Measurements from ENCODE around the gene PUS7L.

- no peak for TF ChIP-seq CTCF (IDR thresholded peaks at IDR 0.05; ENCODE audit: poor library complexity, severe bottlenecking)
- no peak for TF ChIP-seq MXI1 (conservative IDR thresholded peaks at IDR 0.05; ENCODE audit: poor library complexity, severe bottlenecking)
- TF ChIP-seq POLR2AphosphoS5 (IDR thresholded peaks at IDR 0.05): no peak
- no peak for TF ChIP-seq EZH2 (IDR thresholded peaks at IDR 0.05; ENCODE audit: borderline replicate concordance, insufficient read depth, low read length, poor library complexity, severe bottlenecking)
- TF ChIP-seq EP300 (conservative IDR thresholded peaks at IDR 0.05; ENCODE audit: poor library complexity, severe bottlenecking): no peak
- no peak for TF ChIP-seq SMC3 (conservative IDR thresholded peaks at IDR 0.05; ENCODE audit: poor library complexity)
- TF ChIP-seq REST (IDR thresholded peaks at IDR 0.05; ENCODE audit: borderline replicate concordance): no peak
Measured at GRCh38 chr12:43789941-43790340, 31.4 kb upstream of the PUS7L start.
